Medulla oblongata (tissue), 1 donor: ENCODE data around the gene MERTK.

Experiments
- DNase-seq: peaks from one replicate; pipeline ENCODE4 v3.0.0-alpha.2; 2015; ENCODE audit errors: extremely low spot score

Gene MERTK

DNA sequence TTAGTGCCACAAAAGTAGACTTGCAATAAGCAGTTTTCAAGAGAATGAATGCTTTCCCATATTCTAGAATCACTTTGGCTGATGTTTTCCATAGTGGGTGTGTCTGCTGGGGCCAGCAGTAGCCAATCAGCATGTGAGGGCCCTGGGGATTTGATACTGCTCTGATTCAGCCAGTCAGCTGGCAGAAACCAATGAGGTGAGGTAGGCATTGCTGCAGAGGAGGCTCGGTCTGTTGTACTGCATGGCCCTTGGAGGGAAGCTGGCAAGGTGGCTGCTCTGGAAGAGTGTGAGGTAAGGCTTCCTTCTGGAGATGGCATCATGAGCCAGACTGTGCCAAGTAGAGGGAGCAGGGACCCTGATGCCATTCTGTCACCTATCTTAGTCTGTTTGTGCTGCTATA, 179.4 kb downstream of the MERTK start:
- no peak for DNase-seq
